GM21619 (cell line): Measurements from ENCODE around the gene BCAS3.
"Not testable (repeated sequence)": the region's sequence is repeated elsewhere in the genome, so short reads cannot be mapped to it uniquely, and the experiment has no call there.

Experiments used
- ATAC-seq: cut with Tn5 transposase; IDR thresholded peaks from one replicate; pipeline ENCODE4 v1.9.1; 2021; ENCODE audit not compliant: unreplicated experiment

Gene BCAS3

DNA sequence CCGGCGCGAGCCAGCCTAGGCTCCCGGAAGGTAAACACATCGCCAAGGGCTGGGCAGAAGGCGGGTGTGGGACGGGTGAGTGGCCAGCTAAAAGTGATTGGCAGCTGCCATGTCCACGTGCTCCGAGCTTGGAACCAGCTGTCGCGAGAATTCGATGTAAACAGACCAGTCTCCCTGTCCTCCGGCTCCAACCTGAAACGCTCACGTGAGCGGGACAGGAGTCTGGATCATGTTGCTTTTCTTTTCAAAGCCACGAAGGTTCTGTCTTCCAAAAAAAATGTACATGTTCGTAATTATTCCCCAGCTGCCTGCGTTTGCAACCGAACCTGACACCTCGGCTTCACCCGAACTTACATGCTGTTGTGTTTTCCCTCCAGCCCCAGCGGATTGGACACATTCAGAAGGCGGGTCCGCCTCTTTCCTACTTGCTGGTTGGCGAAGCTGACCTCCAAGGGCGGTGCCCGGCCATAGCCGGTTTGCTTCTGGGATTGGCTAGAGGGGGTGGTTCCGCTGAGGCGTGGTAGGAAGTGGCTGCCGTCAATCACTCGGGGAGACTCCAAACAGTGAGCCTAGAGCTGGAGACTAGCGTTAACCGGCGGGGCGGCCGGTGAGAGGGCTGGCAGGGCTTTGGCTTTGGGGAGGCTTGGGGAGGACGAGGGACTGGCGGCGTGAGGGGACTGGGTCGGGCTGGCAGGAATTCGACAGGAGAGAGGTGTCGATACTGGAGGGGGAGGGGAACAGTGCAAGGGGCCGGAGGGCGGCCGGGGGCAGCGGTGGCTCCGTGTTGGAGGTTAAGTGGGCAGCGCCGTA lies at the start of gene BCAS3:
BCAS3 (plus strand) TSS at position 544 of the 810 bp plus-strand sequence.
- ATAC-seq: peak; percentile 97

DNA sequence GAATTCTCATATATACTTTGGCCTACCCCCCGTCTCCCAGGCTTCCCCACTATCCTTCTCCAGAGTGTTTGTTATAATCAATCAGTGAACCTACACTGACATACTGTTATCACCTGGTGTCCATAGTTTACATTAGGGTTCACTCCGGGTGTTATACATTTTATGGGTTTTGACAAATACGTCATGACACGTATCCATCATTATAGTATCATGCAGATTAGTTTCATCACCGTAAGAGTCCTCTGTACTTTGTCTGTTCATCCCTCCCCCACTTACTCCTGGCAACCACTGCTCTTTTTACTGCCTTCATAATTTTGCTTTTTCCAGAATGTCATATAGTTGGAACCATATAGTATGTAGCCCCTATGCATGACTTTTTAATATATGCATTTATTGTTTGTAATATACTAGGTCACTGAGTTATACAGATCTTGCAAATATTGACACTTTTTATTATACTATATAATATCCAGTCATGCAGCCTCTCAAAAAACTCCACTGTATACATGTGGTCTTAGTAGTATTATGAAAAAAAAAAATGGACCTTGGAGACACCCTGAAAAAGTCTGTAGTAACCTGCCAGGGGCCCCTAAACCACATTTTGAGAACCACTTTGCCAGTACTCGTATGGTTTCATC lies 49.3 kb upstream of the BCAS3 start:
- no peak for ATAC-seq

DNA sequence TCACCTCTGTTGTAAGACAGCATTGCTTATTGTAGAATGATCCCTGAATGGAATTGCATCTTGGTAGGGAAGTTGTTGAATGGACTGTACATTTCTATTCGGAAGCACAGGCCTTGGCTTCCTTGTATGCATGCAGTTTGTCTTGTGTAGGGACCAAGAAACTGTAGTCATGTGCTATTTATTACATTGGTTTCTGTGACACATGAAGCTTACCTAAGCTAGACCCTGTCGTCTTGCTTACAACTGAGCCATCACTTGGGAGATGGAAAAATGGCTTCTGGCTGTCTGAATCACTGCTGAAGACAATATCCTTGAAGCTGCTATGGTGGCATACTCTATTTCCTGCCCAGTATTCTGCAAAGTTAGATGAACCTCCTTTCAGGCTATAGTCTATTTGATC lies 48.5 kb upstream of the BCAS3 start:
- ATAC-seq: no peak

DNA sequence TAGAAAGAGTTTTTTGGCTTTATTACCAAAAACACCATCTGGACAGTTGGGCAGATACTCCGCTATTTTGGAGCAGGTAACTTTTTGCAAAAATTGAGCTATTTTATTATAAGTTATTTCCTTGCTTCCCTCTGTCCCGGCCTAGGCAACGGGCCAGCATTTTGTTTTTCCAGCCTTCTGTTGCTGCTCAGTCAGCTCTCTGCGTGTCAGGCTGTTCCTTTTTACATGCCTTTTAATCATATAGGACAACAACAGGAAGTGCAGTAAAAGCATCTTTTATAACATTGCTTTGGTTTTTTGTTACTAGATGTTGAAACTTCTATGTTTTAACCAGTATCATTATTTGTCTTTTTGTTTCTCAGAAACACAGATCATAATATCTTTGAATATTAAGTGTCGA lies 47.3 kb upstream of the BCAS3 start:
- ATAC-seq: no peak

DNA sequence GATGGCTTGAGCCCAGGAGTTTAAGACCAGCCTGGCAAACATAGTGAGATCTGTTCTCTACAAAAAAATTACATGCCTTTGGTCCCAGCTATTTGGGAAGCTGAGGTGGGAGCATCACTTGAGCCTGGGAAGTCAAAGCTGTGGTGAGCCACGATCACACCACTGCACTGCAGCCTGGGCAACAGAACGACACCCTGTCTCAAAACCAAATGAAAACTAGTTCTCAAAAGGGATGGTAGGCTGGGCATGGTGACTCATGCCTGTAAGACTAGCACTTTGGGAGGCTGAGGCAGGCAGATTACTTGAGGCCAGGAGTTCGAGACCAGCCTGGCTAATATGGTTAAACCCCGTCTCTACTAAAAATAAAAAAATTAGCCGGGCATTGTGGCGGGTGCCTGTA lies 46.5 kb upstream of the BCAS3 start:
- ATAC-seq: no peak

DNA sequence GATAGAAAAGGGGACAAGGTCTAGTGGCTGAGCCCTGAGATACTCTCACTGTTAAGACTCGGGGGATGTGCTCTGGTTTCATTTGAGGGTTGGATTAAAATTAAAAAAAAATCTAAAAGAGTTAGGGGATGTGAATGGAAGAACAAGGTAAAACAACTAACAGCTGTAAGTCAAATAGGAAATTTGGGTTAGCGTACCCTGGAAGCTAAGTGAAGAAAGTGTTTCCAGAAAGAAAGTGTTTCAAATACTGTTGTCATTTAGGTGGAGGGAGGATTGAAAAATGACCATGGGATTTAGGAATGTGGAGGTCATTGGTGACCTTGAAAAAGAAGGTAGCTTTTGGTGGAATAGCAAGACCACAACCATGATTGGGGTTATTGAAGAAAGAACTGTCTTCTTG lies 40.0 kb upstream of the BCAS3 start:
- no peak for ATAC-seq

DNA sequence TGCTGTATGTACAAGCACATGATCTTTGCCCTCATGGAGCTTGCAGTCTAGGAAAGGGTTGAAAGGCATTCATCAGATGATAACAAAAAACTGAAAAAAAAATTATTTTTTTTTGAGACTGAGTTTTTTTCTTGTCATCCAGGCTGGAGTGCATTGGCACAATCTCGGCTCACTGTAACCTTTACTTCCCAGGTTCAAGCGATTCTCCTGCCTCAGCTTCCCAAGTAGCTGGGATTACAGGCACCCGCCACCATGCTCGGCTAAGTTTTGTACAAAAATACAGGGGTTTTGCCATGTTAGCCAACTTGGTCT lies 38.7 kb upstream of the BCAS3 start:
- no peak for ATAC-seq

DNA sequence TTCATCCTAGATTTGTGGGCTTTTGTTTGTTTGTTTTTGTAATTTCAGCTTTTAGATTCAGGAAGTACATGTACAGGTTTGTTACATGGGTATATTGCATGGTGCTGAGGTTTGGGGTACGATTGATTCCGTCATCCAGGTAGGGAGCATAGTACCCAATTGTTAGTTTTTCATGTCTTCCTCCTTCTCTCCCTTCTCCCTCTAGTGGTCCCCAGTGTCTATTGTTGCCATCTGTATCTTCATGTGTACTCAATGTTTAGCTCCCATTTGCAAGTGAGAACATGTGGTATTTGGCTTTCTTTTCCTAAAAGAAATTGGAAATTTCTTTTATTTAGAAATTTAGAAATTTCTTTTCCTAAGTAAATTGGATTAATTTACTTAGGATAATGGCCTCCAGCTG lies 37.1 kb upstream of the BCAS3 start:
- ATAC-seq: no peak

DNA sequence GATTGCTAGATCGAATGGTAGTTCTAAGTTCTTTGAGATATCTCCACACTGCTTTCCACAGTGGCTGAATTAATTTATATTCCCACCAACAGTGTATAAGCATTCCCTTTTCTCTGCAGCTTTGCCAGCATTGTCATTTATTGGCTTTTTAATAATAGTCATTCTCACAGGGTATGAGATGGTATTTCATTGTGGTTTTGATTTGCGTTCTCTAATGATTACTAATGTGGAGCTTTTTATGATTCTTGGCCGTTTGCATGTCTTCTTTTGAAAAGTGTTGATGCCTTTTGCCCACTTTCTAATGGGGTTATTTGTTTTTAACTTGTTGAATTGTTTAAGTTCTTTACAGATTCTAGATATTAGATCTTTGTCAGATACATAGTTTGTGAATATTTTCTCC lies 36.5 kb upstream of the BCAS3 start:
- no peak for ATAC-seq

DNA sequence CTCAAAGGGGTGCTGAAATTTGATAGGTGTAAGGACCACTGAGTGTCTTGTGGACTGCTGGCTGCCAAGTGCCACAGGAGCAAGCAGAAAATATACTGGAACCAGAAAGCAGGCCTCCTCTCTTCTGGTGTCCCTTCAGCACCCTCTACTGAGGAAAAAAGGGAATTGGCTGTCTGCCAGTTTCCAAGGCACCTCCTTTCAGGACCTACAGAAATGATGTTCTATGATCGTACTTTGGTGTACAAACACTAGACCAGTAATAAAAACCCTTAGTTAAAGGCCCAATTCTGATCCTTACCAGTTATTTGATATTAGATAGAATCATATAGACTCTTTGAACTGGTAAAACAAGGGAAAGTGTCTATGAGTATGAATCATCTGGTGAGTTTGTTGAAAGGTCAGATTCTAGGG lies 35.8 kb upstream of the BCAS3 start:
- no peak for ATAC-seq

DNA sequence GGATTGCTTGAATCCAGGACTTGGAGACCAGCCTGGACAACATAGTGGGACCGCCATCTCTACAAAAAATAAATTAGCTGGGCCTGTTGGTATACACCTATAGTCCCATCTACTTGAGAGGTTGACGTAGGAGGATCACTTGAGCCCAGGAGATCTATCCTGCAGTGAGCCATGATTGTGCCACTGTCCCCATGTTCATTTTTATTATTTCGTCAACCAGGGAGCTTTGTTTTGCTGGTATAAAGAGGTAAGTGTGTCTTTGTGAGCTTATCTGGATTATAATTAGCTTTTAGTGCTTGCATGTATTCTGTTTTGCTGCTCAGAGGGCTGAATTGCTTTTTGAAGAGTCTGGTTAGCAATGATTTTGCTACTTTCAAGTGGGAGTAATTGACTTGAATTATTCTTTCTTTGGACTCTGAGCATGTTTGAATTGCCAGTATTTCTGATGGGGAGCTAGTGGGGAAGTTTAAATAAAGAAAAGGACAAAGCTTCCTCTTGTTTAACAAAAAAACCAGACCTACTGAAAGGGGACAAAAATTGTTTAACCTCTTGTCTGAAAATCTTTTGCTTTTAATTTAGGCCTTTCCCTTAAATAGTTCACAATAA lies 31.6 kb upstream of the BCAS3 start:
- ATAC-seq: no peak

DNA sequence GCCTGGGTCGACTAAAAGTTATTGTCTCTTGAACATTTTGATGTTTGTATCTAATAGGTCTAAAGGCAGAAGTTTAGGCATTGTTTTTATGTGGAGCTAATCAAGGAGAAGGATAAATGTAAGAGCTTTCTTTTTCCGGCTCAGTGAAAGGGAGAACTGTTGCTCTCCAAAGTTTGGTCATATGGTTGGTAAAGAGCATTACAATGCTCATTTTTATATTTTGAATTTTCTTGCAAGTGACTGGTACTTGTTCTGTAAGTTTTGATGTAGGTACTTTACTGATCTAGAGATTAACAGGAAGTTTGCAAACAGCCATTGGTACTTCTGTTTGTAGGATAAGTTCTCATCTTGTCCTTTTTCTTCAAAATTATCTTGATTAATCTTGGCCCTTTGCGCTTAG lies 30.9 kb upstream of the BCAS3 start:
- no peak for ATAC-seq

DNA sequence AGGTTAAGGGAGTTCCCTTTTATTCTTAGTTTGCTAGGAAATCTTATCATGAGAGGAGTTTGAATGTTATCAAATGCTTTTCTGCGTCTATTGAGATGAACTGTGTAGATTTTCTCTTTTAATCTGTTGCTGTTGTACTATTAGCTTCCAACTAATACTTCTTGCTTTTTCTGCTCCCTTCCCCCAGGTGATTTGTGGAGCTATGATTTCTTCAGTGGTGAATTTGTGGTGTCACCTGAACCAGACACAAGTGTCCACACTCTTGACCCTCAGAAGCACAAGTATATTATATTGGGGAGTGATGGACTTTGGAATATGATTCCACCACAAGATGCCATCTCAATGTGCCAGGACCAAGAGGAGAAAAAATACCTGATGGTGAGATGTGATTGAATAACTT lies 29.9 kb upstream of the BCAS3 start:
- ATAC-seq: no peak

DNA sequence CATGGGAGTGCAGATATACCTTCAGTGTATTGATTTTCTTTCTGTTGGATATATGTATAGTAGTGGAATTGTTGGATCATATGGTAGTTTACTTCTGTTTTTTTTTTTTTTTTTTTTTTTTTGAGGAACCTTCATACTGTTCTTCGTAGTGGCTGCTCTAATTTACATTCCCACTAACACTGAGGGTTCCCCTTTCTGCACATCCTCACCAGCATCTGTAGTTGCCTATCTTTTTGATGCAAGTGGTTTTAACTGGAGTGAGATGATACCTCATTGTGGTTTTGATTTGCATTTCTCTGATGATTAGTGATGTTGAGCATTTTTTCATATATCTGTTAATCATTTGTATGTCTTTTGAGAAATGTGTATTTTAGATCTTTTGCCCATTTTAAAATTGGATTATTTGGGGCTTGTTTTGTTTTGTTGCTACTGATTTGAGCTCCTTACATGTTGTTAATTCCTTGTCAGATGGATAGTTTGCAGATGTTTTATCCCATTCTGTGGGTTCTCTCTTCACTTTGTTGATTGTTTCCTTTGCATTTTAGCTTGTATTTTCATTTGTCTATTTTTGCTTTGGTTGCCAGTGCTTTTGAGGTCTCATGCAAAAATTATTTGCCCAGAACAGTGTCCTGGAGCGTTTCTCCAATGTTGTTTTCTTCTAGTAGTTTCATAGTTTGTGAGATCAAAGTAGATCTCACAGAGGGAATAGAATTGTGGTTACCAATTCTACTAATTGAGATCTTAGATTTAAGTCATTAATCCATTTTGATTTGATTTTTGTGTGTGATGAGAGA lies 25.0 kb upstream of the BCAS3 start:
- peak; percentile 98 for ATAC-seq

DNA sequence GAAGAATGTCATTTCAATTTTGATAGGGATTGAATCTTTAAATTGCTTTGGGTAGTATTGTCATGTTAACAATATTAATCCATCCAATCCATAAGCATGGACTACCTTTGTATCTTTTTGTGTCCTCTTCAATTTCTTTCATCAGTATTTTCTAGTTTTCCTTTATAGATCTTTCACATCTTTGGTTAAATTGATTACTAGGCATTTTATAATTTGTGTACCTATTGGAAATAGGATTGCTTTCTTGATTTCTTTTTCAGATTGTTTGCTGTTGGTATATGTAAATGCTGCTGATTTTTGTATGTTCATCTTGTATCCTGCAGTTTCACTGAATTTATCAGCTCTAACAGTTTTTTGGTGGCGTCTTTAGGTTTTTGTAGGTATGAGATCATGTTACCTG lies 24.1 kb upstream of the BCAS3 start:
- ATAC-seq: no peak

DNA sequence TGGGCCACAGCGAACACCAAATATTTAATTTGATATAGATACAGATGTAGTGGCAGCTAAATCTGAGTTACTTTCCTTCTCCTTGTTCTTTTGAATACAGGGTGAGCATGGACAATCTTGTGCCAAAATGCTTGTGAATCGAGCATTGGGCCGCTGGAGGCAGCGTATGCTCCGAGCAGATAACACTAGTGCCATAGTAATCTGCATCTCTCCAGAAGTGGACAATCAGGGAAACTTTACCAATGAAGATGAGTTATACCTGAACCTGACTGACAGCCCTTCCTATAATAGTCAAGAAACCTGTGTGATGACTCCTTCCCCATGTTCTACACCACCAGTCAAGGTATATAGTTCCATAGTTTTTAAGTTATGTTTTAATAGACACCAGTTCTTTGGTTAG lies 21.2 kb upstream of the BCAS3 start:
- no peak for ATAC-seq

DNA sequence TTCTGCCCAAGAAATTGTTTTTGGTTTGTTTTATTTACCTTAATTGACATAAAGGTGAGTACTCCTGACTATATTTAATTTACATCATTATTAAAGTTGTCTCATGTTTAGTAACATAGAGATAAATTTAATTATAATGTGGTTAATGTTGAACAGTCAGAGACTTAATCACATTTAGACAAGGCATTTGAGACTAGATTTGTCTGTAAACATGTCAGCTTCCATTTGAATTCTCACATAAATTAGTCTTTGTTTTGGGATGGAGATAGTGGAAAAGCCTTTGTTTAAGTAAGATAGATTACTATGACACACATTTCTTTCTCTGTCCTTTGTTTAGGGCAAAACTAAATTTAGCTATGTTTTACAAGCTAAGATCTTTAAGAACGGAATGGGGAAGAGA lies 18.5 kb upstream of the BCAS3 start:
- ATAC-seq: no peak

DNA sequence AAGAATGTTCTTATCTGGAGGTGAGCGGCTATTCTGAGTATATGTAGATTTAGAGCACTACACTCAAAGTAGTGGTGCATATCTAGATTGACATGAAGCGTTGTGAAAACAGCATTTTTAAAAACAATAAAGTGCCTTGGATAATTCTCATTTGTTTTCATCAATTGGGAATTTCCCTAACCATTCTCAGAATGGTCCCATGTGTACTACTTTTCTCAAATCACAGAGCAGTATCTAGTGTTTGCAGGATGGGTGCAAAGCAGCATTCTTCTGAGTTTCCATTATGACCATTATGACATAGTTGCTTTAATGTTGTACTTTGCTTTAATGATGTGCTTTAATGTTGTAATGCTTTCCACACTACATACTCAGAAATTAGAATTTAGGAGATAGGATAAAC lies 16.2 kb upstream of the BCAS3 start:
- no peak for ATAC-seq

DNA sequence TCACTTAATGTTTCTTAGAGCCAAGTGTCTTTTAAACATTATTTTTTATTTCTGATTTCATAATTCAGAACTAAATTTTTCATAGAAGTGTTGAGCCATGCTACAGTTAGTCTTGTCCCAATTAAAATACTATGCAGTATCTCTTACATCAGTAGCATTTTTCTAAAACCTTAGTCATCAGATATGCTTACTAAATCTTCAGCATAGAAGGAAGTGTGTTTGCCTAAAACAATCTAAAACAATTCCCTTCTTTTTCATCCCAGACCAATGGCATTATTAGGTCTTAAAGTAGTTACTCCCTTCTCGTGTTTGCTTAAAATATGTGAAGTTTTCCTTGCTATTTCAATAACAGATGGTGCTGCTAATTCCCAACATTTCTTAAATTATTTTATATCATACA lies 13.6 kb upstream of the BCAS3 start:
- no peak for ATAC-seq

DNA sequence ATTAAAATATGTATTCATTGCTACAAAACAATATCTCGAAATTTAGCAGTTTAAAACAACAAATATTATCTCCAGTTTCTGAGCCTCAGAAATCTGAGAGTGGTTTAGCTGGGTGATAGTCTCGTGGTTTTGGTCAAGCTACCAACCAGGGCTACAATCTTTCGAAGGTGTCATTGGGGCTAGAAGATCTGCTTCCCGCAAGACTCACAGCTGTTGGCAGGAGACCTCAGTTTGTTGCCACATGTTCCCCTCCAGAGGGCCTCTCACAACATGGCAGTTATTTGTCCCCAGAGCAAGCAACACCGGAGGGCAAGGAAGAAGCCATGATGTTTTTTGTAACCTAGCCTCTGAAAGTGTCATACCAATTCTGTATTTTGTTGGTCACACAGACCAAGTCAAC lies 12.0 kb upstream of the BCAS3 start:
- ATAC-seq: no peak

DNA sequence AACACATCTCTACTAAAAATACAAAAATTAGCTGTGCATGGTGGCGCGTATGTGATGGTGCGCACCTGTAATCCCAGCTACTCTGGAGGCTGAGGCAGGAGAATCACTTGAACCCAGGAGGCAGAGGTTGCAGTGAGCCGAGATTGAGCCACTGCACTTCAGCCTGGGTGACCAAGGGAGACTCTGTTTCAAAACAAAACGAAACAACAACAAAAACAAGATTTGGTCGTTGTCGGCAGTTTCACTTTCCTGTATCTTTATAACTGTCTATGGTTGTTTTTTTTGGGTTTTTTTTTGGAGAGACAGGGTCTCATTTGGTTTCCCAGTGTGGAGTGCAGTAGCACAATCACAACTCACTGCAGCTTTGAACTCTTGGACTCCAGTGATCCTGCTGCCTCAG lies 8.9 kb upstream of the BCAS3 start:
- ATAC-seq: not testable (repeated sequence)

DNA sequence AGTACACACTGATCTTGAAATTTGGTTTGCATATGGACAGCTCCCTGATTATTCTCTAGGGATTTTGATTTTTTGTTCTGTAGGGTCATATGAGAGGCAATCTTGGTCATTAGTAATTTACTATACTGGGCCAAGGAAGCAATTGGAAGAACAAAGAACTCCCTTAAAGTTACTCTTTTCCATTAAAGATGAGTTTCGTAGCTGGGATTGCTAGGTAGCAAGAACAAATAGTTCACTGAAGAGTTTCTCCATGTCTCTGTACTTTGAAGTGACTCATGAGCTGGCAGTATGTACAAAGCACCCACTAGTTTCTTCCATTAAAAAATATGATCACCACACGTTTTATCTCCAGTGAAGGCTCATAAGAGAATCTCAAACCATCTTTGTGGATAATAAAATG lies 6.2 kb upstream of the BCAS3 start:
- ATAC-seq: no peak
